Measurements from ENCODE around the gene CCDC73.
"Not testable (repeated sequence)": the region's sequence is repeated elsewhere in the genome, so short reads cannot be mapped to it uniquely, and the experiment has no call there.

Gene CCDC73

DNA sequence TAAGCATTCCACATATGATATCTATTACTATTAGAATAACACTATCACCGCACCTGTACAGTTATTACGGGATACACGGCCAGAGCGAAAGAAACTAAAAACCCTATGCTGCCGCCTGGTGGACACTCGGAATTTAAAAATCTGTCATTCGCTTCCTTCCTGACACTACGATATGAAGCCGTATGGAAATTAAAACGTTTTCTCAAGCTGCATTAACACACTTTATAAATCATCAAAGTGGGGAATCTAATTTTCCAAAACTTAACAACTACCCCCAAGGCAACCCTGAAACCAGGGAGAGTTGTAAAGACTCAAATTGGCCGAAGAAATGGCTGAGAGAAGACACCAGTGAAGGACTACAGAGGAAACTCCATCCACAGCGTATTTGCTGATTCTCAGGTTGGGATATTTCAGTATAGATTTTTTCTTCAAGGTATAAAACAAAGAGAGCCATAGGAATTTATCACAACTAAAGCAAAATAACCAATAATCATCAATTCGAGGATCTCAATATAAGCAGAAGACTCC is 1.4 kb downstream of the CCDC73 start:
- DNase-seq: peak; percentile 40

DNA sequence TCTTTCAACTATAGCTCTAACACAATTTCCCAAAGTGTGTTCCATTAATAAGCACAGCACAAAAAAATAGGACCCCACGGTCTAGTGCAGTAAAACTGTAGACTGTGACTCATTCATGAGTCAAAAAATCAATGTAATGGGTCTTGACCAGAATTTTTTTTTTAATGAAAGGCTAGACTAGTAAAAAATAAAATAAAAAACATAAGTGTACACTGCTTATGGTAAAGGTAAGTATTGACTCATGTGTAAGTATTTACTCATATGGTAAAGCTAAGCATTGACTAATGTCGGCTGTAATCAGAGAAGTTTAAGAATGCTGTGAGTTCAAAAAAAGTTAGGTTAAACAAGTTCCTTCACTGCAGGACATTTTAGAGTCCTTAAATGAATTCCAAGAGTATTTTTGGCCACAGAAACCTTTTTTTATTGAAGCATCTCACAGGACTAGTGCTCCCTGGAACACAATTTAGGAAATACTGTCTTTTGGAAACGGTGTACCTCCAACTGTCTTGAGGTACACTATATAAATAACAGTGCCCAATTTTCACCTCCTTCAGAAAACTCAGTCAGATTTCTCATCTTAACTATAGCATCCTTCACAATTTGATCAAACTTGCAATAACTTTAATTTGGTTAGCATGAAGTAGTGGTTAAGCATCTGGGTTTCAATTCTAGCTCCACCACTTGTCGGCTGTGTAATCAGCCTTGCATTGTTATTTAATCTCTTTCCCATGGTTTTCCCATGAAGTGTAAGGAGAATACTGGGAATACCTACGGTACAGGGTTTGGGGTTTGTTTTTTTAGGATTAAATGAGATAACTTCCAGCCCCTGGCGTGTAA is 2.1 kb downstream of the CCDC73 start:
- no peak for DNase-seq

DNA sequence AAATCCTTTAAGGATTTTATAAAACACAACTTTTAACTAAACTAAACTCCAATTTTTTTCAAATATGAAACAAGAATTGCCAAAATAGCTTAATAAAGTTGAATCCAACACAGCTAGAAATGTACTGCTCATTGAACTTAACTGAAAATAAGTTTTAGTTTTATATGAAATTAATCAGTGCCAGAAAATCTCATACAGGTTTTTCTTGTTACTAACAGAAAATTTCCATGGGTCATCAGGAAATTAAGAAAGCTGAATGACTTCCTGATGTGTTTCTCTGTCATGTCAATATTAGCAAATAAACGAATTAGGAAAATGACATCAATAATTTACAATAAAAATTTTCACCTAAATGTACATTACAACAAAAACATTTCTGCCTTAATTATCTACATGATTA is 3.5 kb downstream of the CCDC73 start:
- DNase-seq: no peak

DNA sequence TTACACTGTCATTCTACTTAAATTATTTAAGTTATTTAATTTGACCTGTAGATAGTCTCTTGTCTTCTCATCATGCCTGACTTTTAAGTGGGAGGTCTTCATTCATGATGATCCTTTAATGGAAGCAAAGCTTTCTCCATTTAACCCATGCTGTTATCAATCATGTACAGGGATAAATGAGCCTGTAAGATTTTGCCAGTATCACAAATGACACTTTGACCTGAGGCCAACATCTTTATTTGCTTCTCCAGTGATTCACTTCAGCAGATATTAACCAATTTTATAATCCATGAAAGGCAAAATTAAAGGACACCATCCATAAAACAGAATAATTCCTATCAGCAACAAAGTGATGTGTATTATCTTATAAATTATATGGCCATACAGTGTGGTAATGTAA is 7.7 kb downstream of the CCDC73 start:
- DNase-seq: no peak

DNA sequence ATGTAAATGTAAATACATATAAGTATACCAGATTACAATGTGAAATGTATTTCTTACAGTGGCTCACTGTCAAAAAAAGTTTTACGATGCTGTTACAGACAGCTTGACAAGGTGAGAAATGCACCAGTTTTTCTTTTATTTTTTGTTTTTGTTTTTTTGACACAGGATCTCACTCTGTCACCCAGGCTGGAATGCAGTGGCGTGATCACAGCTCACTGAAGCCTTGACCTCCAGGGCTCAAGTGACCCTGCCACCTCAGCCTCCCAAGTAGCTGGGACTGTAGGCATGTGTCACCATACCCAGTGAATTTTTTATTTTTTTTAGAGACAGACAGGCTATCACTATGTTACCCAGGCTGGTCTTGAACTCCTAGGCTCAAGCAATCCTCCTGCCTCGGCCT is 9.2 kb downstream of the CCDC73 start:
- no peak for DNase-seq

DNA sequence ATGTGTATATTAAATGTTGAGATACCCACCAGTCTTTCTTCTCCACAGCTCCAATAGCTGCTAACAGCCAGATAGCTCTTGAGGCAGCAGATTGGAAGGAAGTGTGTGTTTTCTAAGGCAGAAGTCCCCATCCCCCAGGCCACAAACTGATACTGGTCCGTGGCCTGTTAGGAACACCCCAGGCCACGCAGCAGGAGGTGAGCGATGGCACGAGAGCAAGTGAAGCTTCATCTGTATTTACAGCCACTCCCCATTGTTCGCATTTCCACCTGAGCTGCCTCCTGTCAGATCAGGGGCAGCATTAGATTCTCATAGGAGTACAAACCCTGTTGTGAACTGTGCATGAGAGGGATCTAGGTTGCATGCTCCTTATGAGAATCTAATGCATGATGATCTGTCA is 12.7 kb downstream of the CCDC73 start:
- DNase-seq: no peak

DNA sequence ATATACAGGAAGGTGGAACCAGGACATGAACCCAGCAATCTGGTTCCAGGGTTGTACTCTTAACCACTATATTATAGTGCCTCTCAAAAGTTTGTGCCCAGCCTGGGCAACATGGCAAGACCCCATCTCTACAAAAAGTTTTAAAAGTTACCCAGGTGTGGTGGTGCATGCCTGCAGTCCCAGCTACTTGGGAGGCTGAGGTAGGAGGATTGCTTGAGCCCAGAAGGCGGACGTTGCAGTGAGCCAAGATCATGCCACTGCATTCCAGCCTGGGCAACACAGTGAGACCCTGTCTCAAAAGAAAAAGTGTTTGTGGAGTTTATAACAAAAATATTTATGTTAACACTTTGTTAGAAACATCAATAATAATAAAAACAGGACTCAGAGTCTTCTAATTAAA is 13.6 kb downstream of the CCDC73 start:
- DNase-seq: not testable (repeated sequence)

DNA sequence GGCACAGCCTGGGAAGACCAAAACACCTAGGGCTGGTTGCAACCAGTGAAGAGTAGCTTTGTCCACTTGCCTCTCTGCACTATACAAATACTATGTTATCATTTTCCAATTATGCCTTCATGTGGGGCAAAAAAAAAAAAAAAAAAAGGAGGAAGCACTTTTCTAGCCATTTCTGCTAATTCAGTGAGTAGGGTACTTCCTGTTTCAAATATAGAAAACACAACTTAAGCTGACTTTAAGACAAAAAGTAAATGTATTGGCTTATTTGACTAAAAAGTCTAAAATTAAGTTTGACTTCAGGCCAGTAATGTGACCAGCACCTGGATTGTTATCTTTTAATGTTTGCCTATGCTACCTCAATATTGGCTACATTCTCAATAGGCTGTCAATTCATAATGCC is 15.3 kb downstream of the CCDC73 start:
- DNase-seq: no peak

DNA sequence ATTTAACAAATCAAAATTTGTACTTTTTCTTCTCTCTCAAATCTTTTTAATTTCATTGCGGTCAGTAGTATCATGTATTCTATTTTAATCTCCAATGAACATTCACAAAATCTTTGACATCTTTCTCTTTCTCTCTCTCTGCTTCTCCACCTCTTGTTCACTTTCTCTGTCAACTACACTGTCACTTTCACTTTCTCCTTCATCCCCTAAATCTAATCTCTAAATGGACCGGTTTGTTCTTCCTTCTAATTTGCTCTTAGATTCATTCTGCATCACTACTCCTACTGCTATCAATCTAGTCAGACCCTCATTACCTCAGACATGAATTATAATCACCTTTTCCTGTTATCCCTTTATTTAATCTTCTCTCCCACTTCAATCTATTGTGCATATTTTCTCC is 18.6 kb downstream of the CCDC73 start:
- no peak for DNase-seq

DNA sequence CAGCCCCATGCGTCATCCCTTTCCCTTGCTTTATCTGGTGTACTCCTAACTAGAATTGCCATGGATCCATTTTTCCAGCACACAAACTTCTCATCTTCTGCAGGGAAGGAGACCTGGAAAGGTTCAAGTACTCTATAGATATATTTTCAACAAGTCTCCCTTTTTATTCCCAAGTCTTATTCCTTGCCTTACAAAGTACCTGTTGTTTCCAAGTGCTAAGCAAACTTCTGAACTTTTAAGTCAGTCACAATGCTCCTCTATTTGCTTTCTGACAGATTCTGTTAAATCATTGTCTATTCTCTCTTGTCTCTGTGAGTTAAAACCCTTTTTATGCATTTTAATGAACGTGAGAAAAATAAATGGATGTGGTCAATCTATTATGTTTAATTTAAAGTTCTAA is 20.4 kb downstream of the CCDC73 start:
- no peak for DNase-seq

DNA sequence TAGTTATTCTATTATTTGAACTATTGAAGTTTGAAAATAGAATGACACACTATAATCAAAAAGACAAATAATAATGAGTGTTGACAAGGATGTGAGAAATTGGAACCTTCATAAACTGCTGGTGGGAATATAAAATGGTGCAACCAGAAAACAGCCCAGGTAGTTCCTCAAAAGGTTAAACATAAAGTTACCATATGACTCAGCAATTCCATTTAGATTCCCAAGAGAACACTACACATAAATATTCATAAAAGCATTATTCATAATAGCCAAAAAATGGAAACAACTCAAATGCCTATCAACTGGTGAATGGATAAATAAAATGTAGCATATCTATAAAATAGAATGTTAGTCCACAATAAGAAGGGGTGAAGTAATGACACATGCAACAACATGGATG is 21.7 kb downstream of the CCDC73 start:
- DNase-seq: no peak

DNA sequence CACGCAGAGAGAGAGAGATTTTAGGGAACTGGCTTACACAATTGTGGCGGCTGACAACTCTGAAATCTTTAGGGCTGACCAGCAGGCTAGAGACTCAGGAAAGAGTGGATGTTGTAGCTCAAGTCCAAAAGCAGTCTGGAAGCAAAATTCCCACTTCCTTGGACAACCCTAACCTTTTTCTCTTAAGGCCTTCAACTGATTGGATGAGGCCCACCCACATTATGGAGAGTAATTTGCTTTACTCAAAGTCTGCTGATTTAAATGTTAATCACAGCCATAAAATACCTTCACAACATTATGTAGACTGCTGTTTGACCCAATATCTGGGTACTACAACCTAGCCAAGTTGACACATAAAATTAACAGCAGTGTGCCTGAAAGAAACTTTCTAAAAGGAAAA is 32.7 kb downstream of the CCDC73 start:
- not testable (repeated sequence) for DNase-seq

DNA sequence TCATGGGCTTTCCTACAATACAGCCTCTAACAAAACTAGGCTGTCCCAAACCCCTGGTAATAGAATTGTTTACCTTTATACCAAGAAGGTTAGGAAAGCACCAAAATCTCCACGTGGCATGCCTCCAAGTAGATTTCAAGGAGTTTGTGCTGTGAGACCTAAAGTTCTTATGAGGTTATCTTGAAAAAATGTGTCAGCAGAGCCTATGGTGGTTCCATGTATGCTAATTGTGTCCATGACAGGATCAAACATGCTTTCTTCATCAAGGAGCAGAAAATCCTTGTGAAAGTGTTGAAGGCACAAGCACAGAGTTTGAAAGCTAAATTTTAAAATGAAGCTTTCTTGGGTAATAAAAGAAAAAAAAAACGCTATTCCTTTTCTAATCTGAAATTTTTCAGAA is 36.2 kb downstream of the CCDC73 start:
- no peak for DNase-seq

DNA sequence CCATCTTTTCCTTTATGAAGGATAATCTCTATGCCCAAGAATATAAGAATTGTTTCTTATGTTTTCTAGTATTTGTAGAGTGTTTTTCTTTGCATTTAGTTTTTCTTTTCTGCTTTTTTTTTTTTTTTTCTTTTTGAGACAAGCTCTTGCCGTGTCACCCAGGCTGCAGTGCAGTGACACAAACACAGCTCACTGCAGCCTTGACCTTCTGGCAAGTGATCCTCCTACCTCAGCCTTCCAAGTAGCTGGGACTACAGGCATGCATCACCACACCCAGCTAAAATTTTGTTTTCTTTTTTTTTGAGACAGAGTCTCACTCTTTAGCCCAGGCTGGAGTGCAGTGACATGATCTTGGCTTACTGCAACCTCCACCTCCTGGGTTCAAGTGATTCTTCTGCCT is 41.3 kb downstream of the CCDC73 start:
- DNase-seq: not testable (repeated sequence)

DNA sequence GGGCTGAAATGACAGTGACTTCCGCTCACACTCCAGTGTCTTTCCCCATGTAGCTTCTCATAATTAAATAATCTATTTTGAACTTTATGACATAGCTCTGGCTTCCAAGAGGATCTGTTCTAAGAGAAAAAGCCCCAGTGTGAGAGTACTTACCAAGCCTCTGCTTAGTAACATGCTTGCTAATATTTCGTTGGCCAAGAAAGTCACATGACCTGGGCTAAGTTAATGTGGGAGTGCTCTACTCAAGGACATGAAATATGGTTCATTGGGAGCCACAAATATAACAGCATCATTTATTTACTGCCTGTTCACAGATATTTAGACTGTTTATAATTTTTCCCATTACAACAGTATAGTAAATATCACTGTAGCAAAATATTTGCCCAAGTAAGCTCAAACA is 42.5 kb downstream of the CCDC73 start:
- DNase-seq: no peak

DNA sequence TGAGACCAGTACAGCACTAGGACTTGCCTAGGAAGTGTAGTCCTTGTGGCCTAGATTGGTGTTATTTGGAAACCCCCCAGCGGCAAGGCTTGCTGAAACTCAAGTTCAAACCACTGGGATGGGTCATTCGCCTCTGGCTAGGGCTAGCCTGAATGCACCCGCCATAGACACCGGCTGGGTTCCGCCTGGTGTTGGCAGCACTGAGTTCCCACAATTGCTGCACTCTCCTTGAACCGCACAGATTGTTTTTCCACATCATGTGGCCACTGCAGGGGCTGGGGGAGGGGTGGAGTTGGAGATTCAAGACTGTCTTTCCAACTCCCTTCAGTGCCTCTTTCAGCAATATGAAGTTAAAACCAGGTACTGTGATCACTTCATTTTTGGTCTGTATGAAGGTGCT is 43.1 kb downstream of the CCDC73 start:
- no peak for DNase-seq

DNA sequence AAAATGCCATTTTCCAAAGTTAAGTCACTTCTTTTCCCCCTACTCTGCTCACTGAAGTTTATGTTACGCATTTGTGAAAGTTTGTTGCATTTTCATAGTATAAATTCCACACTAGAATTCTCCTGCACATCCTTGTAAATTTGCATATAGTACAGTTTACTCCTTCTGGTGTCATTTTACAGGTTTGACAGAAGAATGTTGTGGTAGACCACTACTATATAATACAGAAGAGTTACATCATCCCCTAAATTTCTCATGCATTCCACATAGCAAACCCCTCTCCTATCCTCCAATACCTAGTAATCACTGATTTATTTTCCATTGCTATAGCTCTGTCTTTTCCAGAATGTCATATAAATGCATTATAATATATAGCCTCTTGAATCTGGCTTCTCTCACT is 64.5 kb downstream of the CCDC73 start:
- DNase-seq: no peak

DNA sequence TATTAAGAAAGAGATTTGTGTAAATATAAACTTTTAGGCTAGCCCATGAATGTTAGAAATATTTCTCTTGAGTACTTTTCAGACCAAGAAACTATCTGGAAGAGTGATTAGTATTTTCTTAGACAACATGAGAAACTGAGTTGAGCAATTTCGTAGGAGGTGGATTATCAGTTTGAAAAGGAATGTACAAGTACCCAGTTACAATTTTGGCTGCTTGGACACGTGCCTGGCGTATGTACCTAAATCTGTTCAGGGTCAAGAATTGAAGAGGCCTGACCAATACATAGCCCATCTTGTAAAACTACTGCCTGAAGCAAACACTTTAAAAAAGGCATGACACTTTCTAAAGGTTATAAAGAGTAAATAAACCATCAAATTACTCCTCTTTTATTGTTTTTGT is 71.1 kb downstream of the CCDC73 start:
- DNase-seq: no peak

DNA sequence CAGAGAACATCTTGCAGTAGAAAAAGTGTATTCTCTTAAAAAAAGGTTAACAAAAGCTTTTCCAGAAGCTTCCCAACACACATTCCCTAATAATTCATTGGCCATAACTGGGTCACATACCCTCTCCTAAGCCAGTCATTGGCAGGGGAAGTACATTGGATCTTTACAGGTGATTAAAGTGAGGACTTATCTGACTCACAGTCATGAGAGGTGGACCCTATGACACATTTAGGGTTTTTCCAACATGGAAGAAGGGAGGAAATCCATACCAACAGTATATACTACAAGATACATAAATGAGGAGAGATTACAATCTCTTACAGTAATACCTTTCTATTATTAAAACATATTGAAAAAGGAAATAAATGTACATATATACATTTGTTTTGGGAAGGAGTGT is 72.2 kb downstream of the CCDC73 start:
- DNase-seq: no peak

DNA sequence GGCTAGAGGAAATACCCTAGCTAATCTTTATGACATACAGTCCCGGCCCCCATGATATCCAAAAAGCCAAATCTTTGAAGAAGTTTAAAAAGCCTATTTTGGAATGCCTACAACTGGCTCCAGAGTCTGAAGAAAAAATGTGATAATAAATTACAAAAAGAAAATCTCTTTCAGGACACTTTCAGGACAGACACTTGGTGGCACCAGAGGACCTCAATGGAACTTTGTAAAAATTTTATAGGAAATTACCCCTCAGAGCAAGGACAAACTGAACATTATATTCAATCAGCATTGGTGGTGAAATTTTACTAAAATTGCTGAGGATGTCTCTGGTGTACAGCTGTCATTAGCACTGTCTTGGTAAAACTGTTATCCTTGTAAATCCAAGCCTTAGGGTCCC is 81.0 kb downstream of the CCDC73 start:
- no peak for DNase-seq

DNA sequence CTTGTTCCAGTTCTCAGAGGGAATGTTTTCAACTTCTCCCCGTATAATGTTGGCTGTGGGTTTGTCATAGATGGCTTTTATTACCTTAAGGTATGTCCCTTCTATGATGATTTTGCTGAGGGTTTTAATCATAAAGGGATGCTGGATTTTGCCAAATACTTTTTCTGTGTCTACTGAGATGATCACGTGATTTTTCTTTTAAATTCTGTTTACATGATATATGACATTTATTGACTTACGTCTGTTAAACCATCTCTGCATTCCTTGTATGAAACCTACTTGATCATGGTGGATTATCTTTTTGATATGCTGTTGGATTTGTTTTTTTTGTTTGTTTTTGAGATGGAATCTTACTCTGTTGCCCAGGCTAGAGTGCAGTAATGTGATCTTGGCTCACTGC is 85.5 kb downstream of the CCDC73 start:
- not testable (repeated sequence) for DNase-seq

DNA sequence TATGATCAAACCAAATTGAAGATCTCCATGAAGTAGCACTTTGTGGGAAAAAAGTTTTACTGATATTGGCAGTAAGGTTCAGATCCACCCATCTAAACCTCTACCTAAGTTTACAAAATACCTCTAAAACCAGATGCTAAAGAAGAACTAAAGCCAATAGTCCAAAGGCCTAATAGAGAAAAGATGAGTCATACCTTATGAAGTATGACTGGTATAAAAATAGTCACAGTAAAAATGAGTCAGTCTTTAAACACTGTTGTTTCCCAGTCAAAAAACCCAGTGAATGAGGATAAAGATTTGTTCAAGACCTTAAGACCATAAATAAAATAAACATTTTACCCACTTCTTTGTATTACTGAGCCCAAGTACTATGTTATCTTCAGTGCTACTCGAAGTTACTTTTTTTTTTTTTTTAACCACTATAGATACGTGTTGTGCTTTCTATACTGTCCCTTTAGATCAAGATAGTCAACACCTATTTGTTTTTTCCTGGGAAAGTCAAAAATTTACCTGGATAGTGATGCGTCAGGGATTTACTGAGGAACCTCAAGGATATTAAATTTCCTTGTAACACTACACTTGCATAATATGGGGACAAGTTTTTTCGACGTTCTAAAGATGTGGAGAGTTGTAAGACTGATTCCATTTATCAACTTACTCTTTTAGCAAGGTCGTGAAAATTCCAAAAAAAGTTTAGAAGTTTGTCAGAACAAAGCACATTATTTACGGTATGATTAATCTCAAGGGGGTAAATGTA is 87.3 kb downstream of the CCDC73 start:
- DNase-seq: no peak

DNA sequence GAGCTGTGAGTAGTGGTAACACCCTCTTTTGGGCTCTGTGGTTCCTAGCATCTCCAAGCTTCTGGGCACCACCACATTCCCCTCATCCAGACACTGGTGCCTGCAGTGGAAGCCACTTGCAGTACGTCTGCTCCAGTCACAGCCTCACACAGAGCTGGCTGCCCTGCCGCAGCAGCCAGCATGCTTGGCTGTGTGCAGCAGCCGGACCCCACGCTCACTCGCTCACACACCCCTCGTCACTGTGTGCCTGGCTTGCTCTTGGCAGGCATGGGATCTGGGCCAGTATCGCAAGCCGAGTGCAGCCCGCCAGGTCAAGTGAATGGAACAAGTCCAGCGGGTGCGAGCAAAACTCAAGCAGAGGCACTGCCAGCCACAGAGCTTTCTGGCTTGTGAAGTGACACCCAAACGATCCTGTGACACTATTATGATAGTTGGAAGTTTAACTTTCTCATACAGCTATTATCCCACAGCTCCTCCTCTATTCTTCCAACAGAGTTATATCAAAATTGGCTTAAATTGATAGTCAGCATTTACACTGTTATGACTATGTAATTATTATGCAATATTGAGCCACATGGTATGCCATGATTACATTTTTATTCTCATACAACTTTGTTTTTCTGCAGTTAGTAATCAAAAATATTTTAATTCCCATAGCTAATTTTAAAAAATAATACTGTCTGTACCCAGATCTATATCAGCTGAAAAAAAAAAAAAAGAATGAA is 89.0 kb downstream of the CCDC73 start:
- DNase-seq: no peak

DNA sequence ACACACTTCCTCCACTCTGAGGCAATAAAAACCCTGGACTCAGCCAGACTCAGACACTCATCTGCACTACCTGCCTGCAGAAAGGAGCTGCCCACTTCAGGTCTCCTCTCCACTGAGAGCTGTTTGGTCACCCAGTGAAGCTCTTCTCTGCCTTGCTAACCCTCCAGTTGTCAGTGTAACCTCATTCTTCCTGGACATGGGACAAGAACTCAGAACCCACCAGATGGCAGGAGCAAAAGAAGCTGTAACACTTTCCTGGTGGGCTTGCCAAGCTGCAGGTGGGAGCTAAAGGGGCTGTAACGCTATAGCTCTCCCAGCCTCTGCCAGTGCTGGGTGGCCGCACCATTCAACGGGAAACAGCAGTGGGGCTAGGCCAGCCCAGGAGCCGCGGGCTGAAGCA is 89.7 kb downstream of the CCDC73 start:
- DNase-seq: no peak
